HG03439 (cell line): ENCODE measurements around the gene ANGPTL8.

Experiments
- ATAC-seq: cut with Tn5 transposase; IDR thresholded peaks from one replicate; pipeline ENCODE4 v1.9.1; 2021; ENCODE audit warnings: mild to moderate bottlenecking, moderate library complexity; ENCODE audit not compliant: unreplicated experiment

The ANGPTL8 gene

DNA sequence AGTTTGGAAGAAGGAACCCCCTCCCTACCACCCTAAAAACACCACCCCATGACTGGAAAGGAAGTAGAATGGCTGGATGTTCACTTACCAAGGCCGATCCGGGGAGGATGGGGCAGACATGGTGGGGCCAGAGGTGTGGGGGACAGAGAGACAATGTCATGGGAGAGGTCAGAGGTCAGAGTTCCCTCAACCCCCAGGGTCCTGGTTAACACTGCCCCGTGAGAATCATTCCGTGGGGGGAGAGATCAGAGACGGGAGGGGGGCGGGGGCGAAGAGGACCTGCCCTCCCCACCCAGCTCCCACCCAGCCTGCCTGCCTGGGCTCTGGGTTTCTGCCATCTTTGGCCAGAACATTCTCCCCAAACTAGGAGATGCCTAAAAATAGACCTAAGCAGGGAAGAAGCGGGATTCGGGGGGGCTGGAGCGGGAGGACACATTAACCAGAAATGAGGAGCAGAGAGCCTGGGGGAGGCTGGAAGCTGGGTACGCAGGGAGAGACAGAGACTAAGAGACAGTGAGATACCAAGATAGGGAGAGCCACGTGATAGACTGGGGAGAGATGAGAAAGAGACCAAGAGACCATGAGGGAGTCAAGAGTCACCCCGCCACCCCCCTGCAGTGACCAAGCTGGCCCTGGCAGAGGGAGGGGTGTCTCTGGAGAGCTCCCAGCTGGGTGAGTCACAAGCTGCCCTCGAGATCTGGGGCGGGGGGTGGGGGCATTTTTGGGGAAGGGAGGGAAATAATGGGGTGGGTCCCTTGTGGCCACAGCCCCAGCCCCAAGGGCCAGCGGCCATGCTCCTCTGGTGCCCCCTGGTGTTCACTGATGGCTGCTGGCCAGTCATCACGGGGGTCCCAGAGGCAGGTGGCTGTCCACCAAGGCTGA, 36.0 kb upstream of the ANGPTL8 start:
- ATAC-seq: no peak

DNA sequence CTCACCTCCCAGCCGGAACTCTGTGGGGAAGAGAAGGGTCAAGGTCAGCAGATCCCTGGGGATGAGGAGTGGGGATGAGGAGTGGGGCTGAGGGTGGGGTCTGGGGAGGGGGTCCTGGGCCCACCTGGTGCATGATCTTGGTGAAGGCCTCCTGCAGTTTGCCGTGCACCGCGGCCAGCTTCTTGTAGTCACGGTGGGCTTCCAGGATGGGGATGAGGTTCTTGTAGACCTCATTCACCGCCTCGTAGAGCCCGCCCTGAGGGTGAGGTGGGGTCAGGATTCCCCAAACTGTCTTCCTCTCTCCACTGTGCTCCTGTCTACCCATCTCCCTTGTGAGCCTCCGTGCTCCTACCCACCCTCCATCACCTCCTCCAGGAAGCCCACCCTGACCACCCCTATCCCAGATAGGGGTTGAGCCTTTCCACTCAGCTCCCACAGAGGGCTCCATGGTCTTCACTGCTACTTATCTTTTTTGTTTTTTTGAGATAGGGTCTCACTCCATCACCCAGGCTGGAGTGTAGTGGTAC, 35.3 kb upstream of the ANGPTL8 start:
- no peak for ATAC-seq

DNA sequence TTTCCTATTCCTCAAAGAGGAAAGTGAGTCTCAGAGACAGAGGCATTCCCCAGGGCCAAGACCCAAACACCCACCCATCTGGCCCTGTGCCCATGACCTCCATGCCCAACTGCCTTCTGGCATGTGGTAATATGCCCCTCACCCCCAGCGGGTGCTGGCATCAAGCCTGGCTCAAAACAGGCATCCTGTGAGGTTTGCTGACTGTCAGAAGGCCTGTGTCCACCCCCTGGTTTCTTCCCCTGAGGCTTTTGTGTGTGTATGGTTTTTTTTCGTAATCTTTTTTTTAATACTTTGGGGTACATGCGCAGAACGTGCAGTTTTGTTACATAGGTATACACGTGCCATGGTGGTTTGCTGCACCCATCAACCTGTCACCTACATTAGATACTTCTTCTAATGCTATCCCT, 34.5 kb upstream of the ANGPTL8 start:
- no peak for ATAC-seq

DNA sequence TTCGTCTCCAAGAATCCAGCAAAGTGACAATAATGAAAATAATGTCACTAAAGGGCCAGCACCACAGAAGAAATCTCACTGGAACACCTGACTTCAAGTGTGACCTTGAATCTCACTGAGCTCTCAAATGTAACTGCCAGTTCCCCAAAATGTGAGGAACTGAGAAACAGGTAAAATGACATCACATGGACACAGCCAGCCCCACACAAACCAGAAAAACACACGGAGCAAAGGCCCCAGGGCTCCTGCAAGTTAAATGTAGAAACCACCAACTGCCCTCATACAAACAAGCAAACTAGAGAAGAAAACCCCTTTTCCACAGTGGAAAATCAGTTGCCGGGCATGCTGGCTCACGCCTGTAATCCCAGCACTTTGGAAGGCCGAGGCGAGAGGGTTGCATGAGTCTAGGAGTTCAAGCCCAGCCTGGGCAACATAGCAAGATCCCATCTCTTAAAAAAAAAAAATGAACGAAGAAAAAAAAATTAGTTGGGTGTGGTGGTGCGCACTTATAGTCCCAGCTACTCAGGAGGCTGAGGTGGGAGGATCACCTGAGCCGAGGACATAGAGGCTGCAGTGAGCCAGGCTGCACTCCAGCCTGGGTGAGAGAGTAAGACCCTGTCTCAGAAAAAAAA, 33.4 kb upstream of the ANGPTL8 start:
- no peak for ATAC-seq

DNA sequence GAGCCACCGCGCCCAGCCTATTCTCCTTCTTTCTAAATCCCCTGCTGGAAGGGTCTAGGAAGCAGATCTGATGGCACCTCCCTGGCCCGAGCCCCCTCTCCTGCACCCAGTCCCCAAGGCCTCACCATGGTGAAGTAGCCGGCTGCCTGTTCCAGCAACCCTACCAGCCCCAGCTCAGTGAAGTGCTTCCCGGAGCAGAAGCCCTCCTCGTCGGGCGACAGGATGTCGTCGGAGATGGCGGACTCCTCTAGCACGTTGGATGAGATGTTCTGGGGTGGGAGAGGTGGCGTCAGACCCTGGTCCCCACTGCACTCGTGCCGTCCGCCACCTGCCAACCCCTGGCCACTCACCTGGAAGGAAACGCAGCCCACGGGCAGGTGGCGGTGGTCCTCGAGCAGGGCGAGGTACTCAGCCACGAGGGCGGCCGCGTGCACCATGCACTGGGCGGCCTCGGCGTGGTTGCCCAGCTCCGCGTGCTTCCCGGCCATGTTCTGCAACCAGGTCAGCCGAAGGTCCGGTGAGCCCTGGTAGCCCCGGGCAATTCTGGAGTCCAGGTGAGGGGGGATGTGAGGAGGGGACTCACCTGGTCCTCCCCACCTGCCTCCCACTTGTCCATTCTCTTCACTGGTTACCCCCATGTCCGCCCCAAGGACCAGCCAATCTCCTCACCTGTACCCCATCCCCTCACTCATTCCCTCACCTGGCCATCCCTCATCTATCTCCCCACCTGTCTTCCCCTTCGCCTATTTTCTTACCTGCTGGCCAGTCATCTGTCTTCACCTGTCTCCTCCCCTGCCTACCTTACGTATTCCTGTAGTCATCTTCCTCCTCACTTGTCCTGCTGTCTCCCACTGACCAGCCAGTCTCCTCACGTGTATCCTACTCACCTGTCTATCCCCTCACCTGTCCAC, 30.6 kb upstream of the ANGPTL8 start:
- ATAC-seq: no peak

DNA sequence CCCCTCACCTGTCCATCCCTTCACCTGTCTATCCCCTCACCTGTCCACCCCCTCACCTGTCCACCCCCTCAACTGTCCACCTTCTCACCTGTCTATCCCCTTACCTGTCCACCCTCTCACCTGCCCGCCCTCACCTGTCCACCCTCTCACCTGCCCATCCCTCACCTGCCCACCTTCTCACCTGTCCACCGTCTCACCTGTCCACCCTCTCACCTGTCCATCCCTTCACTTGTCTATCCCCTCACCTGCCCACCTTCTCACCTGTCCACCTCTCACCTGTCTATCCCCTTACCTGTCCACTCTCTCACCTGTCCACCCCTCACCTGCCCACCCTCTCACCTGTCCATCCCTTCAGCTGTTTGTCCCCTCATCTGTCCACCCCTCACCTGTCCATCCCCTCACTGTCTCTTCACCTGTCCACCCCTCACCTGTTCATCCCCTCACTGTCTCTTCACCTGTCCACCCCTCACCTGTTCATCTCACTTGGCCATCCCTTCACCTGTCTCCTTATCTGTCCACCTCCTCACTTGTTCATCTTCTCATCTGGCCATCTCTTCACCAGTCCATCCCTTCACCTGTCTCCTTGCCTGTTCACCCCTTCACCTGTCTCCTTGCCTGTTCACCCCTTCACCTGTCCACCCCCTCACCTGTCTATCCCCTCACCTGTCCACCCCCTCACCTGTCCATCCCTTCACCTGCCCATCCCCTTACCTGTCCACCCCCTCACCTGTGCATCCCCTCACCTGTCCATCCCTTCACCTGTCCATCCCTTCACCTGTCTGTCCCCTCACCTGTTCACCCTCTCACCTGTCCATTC, 29.4 kb upstream of the ANGPTL8 start:
- no peak for ATAC-seq

DNA sequence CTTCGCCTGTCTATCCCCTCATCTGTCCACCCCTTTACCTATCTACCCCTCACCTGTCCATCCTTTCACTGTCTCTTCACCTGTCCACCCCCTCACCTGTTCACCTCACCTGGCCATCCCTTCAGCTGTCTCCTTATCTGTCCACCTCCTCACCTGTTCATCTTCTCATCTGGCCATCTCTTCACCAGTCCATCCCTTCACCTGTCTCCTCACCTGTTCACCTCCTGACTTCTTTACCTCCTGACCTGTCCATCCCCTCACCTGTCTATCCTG, 28.8 kb upstream of the ANGPTL8 start:
- ATAC-seq: no peak

DNA sequence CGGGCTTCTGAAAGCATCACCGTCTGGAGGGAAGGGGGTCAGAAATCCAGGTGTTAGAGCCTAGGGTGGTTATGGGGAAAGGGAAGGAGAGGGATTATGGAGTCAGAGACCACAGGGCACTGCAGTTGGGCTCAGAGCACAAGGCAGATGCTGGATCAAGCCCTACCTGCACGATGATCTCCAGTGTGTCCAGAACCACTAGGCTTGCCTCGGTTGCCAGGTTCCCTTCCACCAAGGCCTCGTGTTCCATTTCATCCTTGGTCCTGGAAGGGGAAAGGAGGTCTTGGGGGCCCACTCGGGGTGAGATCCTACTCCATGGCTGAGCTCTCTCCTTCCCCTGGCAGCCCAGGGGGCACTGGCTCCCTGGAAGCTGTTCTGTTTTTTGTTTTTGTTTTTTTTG, 25.0 kb upstream of the ANGPTL8 start:
- no peak for ATAC-seq

DNA sequence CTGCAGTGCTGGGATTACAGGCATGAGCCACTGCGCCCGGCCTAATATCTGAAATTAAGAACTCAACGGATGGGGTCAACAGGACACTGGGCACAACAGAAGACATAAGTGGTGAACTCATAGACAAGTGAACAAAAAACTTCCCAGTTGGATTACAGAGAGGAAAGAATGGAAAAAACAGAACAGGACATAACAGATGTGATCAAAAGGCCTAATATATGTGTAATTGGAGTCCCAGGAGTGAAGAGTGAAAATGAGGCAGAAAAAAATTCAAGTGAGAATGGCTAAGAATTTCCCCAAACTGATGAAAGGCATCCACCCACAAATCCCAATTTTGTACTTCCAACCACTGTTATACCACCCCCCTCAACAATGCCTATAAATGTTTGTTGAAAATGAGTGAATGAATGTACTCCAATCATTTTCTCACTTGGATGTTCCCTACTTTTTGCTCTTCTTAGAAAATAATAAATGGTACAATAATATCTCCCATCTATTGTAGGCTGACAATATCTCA, 18.3 kb upstream of the ANGPTL8 start:
- ATAC-seq: no peak

DNA sequence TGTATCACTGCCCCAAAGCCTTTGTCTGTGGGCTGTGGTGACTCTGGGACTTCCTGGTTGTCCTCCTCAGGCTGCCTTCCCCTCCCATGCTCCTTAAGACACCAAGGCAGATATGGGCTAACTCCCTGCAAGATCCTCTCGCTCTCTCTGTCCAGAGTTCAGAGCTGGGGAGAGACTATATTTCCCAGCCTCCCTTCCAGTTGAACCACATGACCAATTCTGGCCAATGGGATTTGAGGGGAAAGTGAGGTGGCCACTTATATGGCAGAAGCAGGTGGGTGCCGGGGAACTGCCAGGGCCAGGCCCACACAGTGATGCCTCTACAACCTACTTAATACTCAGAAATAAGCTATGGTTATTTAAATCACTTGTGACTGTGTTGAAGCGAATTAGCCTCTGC, 16.2 kb upstream of the ANGPTL8 start:
- ATAC-seq: no peak

DNA sequence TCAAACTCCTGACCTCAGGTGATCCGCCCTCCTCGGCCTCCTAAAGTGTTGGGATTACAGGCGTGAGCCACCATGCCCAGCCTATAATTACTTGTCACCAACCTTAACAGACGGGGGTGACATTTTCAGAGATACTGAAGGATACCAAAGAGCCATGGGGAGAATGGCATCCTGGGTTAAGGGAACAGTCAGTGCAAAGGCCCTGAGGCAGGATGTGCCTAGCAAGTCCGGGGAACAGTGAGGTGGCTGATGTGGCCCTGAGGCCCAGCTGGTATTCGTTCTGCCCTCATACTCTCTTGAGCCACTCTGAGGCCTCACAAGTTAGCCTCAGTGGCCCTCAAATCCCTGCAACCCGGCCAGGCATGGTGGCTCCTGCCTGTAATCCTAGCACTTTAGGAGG, 15.0 kb upstream of the ANGPTL8 start:
- ATAC-seq: no peak

DNA sequence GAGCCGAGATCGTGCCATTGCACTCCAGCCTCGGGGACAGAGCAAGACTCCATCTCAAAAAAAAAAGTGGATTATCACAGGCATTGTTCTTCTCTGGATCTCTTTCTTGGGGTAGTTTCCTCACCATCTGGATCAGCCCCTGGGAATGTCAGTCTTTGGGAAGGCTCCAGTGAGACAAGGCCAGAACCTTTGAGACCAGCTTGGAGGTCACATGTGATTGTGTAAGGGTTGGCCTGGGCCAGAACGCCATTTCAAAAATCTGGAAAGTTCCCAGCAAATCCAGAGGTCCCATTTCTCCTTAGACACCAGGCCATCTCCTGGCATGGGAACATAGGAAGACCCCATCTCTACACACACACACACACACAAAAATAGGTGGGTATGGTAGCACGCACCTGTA, 14.2 kb upstream of the ANGPTL8 start:
- no peak for ATAC-seq

DNA sequence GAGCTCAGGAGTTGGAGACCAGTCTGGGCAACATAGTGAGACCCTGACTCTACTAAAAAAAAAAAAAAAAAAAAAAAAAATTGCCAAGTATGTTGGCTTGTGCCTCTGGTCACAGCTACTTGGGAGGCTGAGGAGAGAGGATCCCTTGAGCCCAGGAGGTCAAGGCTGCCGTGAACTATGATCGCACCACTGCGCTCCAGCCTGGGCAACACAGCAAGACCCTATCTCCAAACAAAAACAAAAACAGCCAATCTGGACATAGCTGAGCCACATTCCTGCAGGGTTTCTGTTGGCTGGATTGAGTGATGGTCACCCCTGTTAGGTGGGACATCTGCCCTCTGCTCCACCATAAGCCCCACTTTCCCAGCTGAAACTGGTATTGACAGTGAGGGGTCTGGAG, 13.6 kb upstream of the ANGPTL8 start:
- ATAC-seq: no peak

DNA sequence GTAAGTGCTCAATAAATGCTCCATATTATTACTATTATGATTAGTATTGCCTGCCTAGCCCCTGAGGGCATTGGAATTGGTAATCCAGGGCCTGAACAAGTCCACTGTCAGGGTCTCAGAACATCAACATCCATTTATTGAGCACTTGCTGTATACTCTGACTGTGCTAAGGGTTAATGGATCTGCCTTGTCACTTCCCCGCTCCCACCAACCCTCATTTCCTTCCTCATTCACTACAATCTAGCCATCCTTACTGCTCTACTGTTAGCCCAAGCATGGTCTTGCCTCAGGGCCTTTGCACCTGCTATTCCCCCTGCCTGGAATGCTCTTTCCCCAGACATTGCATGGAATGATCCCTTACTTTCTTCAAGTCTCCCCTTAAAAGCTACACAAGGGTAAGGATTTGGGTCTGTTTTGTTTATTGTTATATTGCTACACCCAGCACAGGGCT, 12.7 kb upstream of the ANGPTL8 start:
- no peak for ATAC-seq

DNA sequence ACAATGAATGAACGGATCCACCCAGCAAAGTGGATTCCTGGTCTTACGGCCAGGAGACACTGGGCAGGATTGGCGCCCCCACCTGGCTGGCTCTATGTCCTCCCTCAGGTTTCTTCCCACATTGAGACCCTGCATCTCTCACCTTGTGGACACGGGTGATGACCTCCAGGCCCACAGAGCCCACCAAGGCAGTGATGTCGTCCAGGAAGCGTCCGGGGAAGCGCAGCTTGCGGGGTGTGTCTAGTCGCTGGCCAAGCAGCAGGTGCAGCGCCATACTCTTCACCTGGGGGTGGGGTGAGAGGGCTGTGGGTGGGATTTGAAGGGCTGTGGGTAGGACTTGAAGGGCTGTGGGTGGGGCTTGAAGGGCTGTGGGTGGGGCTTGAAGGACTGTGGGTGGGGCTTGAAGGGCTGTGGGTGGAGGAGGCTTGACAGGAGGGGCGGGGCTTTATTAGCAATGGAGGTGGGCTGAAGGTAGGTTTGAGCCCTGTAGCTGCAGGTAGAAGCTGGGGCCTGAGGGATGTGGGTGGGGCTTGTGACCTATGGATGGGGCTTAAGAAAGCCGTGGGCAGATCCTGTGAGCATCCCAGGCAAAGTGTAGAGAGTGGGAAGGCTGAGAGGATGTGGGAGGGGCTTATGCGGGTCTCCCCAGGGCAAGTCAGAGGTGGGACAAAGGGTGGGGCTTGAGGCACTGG, 12.1 kb upstream of the ANGPTL8 start:
- no peak for ATAC-seq

DNA sequence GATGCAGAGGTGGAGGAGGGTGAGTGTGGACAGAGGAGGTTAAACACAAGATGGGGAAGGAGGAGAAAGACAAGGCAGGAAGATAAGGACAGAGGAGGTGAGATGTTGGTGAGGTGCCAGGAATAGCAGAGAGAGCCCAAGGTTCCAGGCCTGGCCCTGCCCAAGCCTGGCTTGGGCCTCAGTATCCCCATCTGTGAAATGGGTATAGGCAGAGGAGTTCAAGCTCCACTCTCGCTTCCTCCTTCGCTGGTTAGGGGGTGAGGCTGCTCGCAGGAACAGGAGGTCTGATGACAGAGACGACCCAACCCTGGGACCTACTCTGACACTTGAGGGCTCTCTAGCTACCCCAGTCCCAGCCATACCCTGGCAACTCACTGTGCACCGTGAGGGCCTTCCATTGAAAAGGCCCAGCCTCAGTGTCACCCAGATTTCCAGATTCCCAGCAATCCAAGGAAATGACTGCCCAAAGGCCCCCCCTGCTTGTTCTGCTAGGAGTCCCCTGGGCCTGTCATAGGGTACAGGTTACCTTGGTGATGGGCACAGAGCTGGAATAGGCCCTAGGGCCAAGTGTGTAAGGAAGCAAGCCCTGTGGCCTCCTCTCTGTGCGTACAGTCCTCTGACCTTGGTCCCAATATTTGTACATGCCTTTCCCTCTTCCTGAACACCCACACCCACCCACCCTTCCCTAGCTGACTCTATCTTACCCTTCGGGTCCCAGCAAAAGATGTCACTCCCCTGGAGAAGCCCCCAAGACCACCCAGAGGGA, 8.6 kb upstream of the ANGPTL8 start:
- ATAC-seq: no peak

DNA sequence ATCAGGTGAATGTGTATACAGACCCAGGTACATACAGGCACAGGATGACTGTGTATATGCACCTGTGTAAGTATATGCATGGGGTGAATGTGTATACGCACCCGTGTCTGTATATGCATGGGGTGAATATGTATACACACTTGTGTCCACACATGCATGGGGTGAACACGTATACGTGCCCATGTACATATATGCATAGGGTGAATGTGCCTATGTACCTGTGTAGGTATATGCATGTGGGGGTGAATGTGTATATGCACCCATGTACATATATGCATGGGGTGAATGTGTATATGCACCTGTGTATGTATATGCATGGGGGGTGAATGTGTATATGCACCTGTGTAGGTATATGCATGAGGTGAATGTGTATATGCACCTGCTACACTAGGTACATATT, 6.9 kb upstream of the ANGPTL8 start:
- ATAC-seq: no peak

DNA sequence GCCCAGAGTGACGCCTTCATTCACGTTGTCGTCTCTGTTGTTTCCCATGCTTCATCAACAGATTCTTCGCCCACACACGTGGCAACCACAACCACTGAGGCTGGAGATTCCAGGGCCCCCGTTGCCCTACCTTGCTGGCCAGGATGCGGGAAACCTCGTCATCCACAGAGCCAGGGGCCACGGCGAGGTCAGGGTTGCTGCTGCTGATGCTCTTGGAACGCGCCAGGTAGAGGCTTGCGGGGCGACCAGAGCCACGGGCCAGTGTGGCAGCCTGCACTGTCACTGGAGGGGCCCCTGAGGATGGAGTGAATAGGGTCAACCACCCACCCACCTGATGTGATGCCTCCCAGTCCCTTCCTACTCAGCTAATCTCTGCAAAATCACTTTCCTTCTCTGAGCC, 6.3 kb upstream of the ANGPTL8 start:
- no peak for ATAC-seq

DNA sequence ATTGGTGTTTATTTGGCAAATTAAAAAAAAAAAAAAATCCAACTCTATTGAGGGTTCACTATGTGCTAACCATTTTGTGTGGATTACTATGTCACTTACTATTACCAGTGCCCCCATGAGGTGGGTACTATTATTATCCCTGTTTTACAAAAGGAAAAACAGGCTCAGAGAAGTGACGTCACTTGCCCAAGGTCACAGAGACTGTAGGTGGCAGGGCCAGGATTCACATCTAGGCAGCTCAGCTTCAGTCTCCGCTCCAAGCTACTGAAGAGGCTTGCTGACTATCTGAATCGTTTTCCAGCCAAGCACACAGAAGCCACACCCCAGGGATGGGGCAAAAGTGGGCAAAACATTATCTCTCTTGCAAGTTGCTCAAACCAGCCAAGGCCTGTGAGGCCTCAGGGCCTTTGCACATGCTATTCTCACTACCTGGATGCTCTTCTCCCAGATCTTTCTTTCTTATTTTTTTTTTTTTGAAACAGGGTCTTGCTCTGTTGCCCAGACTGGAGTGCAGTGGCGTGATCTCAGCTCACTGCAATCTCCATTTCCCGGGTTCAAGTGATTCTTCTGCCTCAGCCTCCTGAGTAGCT, 4.8 kb upstream of the ANGPTL8 start:
- no peak for ATAC-seq
